Anterior cingulate cortex (tissue), 58 donors: Measurements from ENCODE around the gene ABCA10.
"Not testable (repeated sequence)": the region's sequence is repeated elsewhere in the genome, so short reads cannot be mapped to it uniquely, and the experiment has no call there.

Experiments used
- DNase-seq, 58 donors: peaks; one replicate each; lab custom pipeline; 2025; lab: John Stamatoyannopoulos, UW

ABCA10 gene, protein sequence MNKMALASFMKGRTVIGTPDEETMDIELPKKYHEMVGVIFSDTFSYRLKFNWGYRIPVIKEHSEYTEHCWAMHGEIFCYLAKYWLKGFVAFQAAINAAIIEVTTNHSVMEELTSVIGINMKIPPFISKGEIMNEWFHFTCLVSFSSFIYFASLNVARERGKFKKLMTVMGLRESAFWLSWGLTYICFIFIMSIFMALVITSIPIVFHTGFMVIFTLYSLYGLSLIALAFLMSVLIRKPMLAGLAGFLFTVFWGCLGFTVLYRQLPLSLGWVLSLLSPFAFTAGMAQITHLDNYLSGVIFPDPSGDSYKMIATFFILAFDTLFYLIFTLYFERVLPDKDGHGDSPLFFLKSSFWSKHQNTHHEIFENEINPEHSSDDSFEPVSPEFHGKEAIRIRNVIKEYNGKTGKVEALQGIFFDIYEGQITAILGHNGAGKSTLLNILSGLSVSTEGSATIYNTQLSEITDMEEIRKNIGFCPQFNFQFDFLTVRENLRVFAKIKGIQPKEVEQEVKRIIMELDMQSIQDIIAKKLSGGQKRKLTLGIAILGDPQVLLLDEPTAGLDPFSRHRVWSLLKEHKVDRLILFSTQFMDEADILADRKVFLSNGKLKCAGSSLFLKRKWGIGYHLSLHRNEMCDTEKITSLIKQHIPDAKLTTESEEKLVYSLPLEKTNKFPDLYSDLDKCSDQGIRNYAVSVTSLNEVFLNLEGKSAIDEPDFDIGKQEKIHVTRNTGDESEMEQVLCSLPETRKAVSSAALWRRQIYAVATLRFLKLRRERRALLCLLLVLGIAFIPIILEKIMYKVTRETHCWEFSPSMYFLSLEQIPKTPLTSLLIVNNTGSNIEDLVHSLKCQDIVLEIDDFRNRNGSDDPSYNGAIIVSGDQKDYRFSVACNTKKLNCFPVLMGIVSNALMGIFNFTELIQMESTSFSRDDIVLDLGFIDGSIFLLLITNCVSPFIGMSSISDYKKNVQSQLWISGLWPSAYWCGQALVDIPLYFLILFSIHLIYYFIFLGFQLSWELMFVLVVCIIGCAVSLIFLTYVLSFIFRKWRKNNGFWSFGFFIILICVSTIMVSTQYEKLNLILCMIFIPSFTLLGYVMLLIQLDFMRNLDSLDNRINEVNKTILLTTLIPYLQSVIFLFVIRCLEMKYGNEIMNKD (N-terminal part only)

DNA sequence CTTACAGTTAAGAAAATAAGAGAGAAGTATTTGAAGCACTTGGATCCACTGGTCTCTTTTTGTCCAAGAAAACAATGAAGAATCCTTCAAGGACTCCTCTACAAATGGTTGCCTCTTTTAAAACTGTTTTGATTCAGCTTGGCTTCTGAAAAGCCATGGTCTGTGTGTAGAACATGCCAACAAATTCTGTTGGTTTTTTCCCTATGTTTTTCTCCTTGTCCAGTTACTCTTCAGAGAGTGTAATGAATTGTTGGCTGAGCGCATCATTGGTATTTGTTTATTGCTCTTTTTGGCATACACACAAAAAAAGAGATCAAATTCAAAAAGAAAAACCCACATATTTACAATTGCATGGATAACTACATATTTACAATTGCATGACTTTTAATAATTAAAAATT is at the start of gene ABCA10:
Gene ABCA10 (minus strand): TSS at position 249 of the 400 bp plus-strand sequence. CDS start 3,466 bp downstream, outside the sequence.
- DNase-seq, result no peak

DNA sequence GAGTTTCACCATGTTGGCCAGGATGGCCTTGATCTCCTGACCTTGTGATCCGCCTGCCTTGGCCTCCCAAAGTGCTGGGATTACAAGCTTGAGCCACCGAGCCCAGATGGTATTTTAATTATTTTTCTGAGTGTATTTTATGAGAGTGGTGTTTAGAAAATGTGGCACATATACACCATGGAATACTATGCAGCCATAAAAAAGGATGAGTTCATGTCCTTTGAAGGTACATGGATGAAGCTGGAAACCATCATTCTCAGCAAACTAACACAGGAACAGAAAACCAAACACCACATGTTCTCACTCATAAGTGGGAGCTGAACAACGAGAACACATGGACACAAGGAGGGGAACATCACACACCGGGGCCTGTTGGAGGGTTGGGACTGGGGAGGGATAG is 47.7 kb upstream of the ABCA10 start:
- DNase-seq, result not testable (repeated sequence)

DNA sequence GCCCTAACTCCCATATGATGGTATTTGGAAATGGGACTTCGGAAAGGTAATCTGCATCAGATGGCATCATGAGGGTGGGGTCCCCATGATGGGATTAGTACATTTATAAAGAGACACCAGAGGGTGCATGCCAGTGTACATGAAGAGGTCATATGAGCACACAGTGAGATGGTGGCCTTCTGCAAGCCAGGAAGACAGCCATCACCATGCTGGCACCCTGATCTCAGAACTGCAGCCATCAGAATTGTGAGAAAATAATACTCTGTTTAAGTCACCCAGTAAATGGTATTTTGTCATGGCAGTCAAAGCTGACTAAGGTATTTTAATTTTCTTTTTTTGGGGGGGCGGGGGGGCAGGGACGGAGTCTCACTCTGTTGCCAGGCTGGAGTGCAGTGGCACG is 47.1 kb upstream of the ABCA10 start:
- DNase-seq, result no peak

DNA sequence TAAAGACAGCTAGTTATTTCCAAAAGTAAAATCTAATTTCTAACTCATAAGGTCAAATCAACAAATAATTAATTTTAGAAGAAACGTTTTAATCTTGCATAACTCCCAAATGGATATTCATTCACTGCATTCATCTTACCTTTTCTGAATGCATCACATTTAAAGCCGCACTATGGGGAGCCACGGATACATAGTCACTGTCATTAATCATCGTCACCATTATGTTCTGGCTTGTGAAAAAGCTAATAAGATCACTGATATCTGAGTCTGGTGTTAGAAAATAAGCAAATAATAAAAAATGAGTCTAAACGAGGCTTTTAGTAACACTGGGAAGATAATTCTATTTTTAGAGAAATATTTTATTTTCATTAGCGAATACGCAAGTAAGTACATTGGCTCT is 42.4 kb upstream of the ABCA10 start:
- no peak for DNase-seq

DNA sequence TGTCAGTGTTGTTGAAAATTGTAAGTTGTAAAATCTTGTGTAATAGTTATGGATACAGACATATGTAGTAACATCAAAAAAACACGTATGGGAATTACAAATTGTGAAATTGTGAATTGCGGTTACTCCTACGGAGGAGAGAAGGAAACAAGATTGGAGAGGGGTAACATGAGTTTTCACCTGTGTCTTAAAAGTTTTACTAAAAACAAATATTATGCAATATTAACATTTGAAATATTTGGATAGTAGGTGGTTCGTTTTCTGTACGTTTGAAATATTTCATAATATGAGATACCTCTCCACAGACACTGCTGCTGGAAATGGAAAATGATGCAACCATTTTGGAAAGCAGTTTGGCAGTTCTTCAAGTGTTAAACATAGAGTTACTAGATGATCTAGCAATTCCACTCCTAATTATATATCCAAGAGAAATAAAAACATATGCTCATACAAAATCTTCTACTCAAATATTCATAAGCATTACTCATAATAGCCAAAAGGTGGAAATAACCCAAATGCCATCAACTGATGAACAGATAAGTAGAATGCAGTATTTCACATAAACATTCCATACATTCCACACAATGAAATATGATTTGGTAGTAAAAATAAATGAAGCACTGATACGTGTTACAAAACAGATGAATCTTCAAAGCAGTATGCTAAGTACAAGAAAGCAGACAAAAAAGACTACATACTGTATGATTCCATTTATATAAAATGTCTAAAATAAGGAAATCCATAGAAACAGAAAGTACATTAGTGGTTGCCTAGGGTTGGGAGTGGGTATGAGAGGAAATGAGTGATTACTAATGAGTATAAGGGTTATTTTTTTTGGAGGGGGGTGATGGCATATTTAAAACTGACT is 40.7 kb upstream of the ABCA10 start:
- DNase-seq, result peak in 1 of 58 donors; percentile 5

DNA sequence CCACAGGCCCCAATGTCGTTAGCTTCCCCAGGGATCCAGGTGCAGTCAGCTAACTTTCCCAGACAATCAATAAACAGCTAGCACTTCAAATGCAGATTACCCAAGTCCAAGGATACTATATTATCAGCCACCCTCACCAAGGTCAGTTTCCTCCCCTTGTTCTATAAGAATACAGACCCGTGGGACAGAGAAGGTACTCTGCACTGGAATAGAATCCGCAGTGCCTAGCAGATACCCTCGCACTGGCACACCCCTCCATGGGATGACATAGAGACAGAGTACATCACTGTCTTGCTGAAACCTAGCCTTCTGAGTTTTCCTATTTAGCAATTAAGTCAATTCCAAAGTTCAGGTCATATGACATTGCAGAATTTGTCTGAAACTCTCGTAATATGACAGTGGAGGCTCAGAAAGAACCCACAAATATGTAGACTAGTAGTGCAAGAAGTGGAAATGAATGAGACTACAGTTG is 40.0 kb upstream of the ABCA10 start:
- DNase-seq, result no peak

DNA sequence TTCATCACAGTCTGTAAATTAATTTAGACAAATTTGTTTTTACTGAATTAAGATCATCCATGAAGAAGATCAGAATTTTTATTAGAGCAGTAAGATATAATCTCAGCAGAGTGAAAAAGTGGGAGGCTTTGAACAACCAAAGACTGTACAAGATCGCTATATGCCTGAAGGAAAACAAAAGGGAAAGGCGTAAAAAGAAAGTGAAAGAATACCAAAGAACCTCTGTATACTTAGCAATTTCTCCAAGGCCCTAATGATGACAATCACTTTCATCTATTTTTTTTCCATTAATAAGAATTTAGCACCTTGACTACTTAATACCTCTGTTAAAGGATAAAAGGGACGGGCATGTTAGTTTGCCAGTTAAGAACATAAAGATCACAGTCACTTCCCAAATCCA is 38.6 kb upstream of the ABCA10 start:
- DNase-seq, result no peak

DNA sequence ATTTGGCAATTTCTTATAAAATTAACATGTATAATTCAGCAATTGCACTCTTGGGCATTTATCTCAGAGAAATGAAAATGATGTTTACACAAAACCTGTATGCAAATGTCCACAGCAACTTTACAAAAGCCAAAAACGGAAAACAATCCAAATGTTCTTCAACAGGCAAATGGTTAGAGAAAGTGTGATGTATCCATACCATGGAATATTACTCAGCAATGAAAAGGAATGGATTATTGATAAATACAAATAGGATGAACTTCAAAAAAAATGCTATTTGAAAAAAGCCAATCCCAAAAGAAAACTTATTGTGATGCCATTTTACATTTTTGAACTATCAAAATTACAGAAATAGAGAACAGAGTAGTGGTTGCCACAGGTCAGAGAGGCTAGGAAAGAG is 37.2 kb upstream of the ABCA10 start:
- no peak for DNase-seq

DNA sequence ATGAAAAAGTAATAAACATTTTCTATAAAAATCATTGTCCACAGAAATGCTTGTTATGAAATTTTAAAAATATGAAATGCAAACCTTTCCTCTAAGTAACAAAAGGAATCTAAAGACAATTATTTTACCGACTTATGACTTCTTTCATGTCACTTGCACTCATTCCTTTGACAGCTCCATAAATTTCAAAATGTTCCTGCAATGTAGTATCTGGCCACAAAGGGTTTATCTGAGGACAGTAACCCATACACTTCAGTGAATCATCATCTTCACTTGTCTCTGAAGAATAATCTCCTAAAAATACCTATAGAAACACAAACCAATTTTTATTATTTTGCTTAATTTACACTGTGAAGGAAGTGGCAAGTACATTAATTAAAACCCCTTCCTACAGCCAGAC is 25.6 kb upstream of the ABCA10 start:
- no peak for DNase-seq

DNA sequence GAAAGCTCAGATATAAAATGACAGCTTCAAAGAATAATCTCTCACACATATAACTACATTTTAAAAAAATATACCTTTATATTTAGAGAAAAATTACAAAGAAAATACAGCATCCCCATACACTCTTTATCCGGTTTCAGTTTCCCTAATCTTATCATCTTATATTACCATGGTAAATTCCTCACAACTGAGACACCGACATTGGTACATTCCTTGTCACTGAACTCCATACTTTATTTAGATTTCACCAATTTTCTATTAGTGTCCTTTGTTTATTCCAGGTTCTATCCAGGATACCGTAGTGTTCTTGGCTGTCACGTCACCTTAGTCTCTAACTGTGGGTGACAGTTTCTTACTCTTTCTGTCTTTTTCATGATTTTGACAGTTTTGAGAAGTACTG is 22.0 kb upstream of the ABCA10 start:
- no peak for DNase-seq

DNA sequence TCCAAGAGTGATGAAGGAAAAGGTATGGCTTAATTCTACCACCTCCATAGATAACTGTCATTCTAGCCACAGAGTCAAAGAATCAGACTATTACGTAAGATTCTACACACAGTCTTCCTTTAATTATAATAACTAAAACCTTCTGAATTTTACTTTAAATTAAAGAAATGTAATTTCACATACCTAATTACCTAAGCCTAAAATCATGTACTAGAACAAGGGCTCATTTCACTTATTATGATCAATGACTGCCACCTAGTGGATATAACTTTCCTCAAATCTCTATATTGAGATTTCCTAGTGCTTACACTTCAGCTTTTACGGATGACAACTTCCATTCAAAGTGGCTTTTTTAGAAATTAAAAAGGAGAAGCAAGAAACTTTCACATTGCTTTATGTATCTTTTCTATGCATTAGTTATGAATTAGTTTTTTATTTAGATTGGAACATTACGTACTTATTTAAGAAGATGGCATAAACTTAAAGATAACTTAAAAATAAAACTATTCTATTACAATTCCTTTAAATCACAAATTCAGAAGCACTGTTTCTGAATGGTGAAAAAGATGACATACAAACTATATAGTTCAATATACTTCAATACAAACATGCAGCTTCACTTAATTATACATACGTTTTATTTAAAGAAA is 18.2 kb upstream of the ABCA10 start:
- peak in 1 of 58 donors; percentile 21 for DNase-seq

DNA sequence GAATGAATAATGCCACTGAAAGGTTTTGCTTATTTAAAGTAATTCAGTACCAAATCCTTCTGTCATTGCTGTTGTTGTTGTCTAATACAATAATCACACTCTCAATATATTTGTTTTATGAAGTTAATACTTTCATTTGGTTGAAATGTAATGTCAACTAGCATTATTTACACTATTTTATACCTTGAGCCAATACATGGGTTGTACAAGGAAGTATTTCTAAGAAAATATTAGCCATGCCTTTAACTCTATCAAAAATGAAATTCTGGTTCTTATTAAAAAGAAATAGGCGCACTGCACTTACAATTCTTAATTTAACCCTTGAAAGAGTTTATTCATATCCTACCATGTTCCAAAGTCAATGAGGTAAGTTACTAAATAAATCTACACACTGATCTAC is 17.6 kb upstream of the ABCA10 start:
- no peak for DNase-seq

DNA sequence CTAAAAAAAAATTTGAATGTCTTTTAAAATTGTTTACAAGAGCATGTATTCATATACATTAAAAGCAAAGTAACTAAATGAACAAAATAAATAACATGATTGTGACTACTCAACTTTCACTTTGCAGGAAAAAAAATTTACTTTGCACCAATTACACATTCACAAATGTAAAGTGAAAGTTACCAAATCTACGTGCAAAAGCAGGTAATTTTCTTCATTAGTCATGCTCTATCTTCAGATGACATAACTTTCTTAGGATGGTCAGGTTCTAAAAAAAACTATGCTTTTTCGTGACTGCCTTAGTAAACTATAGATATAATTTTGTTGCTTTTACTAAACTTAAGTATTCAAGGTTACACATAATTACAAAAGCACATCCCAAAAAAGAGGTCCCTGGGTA is 17.0 kb upstream of the ABCA10 start:
- no peak for DNase-seq

DNA sequence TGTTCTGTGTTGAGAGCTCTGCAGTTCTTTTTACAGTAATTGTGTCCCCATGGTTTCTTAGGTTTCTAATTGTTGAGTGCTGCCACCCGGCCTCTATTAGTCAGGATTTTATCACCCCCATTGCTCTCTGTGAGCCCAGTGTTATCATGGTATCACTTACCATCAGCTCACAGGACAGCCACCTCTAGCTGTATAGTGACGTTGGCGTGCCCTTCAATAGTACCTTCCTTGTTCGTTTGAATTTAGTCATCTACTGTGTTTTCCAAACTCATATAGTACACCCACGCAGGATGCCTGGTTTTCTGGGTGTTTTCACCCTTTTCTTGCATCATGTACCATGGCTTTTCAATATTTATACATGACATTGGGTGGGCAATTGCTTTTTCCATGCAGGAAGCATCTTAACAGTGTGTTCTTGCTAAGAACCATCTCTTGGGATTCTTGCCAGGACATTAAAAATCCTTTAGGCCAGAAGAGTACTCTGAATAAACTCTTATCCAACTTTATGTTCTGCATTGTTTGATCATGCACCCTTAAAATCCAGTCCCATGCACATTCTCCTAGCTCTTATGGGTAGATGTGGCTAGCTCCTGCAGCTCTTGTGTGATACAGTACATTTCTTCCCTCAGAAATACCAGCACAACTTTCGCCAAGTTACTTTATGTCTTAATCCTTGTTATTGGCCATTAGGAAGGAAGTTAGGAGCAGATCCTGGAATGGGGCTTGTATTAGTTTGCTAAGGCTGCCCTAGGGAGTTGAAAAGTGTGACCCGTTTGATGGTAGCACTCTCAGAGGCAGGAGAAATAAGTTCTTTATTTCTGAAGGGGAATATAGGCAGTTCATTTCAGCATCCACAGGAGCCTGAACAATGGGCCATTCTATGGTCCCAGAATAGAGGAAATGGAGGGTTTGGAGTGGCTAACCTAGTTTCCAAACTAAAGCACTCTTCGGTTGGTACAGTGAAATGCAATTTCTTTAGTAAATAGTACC is 11.3 kb upstream of the ABCA10 start:
- peak in 1 of 58 donors; percentile 2 for DNase-seq

DNA sequence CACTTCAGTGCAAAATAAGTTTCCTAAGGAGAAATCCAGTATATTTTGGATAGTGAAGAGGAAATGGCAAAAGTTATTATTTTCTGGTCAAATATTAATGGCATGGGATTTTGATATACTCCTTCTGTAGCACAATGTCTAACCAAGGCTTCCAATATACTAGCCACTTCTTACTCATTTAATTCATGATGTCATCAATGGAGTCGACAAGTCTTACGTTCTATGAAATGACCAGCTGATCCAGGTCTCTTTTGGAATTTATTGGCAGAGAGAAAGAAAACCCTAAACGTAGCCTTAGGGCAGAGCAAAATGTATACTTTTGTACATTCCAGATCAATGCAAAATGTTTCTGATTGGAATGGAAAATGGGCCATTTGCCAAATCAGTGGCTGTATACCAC is 8.3 kb upstream of the ABCA10 start:
- no peak for DNase-seq

DNA sequence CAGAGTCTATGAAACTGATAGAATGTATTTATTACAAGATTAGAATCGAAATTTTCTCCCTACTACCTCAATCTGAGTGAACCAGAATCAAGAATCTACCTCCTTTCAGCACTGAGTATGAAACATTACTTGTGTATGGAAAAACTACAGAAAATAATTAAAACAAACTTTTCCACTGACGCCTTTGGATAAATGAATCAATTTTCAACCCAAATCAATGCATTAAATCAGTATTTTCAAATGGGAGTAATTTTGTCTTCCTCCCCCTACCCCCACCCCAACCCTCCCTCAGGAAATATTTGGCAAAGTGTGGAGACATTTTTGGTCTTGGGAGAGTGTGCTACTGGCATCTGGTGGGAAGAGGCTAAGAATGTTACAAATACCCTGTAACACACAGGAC is 7.8 kb upstream of the ABCA10 start:
- DNase-seq, result no peak

DNA sequence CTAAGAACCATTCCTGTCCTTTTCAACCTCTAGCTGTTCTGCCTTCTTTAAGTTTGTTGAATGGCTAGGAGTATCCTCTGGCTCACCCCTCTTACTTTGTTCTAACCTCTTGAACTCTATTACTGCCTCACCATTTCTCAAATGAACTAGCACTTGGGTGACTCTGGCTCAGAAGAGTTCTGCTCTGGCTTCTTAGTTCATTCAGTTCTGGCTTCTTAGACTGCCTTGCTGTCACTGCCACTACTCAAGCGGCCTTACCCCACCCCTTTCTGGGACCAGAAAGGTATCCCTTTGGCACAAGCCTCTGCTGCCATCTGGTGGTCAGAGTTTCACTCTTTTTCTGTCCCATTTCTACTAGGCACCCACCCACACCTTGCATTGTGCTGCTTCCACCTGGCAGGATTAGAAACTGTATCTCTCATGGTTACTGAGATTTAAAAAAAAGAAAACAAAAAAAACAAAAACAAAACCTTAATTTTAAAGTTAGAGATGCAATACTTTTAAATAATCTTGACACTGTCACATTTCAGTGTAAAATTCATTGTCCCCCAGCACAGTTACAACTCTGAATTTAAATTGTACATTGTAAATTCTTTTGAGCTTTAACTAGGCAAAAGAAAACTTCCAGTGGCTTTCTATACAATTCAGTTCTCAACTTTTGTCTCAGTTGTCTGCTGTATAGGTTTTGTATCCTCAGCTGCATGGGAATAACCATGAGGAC is 6.9 kb upstream of the ABCA10 start:
- DNase-seq, result peak in 50 of 58 donors; percentile 4 to 83 (median 48)
